Measurements from ENCODE around the gene THRAP3. TPM values are rescaled to one million over a fixed set of nuclear protein-coding genes. Genes with fewer than 3 reads are reported as not detected.

THRAP3 gene
- total and polyA plus RNA-seq, 2 experiments from 2014 or later, result 48.6 to 92.9 TPM

DNA sequence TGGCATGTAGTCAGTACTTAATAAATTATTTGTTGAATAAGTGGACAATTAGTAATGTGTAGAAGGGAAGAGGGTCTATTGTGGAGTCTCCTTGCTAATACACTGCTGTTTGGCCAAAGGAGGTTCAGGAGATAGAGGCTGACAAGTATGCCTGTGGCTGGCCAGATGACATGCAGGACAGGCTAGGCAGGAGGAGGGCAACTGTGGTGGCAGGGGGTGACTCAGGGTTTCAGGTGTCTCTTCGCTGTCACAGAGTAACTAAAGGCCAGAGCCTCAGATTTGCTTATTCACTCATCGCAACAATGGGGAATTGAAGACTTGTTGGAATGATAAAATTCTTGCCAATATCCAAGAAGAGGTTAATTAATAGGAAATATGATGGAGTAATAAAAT, 33.1 kb downstream of the THRAP3 start:
- Histone ChIP-seq H3K36me3 (peaks cover 4% of the 10 kb centered on the region), H3K4me3 (no peak overlapping the region), H3K27ac (peak overlapping the region; percentile 53), H3K9me3 (ENCODE audit: low read depth) (no peaks in the 10 kb centered on the region), H3K27me3 (no peaks in the 10 kb centered on the region), H3K4me1 (ENCODE audit: low read depth) (peaks cover 33% of the 10 kb centered on the region)
- TF ChIP-seq, protein P1, sequence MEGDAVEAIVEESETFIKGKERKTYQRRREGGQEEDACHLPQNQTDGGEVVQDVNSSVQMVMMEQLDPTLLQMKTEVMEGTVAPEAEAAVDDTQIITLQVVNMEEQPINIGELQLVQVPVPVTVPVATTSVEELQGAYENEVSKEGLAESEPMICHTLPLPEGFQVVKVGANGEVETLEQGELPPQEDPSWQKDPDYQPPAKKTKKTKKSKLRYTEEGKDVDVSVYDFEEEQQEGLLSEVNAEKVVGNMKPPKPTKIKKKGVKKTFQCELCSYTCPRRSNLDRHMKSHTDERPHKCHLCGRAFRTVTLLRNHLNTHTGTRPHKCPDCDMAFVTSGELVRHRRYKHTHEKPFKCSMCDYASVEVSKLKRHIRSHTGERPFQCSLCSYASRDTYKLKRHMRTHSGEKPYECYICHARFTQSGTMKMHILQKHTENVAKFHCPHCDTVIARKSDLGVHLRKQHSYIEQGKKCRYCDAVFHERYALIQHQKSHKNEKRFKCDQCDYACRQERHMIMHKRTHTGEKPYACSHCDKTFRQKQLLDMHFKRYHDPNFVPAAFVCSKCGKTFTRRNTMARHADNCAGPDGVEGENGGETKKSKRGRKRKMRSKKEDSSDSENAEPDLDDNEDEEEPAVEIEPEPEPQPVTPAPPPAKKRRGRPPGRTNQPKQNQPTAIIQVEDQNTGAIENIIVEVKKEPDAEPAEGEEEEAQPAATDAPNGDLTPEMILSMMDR (IDR thresholded peaks at IDR 0.05; ENCODE audit: low read depth, low read length), result no peak
- DNase-seq (ENCODE audit: low read depth in 1 of 2, low spot score in 1 of 2), result no peak

DNA sequence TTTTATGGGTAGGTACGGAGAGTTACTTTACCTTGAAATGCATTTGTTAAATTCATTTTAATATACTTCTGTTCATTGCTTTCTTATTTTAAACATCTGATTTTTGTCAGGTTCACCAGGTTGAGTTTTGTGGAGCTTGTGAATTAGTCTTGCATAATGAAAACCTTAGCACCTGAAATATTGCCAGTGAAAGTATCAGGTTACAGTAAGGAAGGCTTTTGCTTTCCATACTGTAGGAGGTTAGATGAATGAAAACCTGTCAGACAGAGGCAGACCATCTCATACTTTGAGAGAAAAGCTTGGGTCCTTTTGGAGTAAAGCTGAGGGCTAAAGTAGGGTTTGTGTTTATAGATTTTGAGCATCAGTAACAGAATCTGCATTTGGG, 34.7 kb downstream of the THRAP3 start:
- TF ChIP-seq, protein P1 (IDR thresholded peaks at IDR 0.05; ENCODE audit: low read depth, low read length), result no peak
- peak overlapping the region; percentile 73 for H3K27ac ChIP-seq
- no peaks in the 10 kb centered on the region for H3K27me3 ChIP-seq
- no peak for DNase-seq (ENCODE audit: low read depth in 1 of 2, low spot score in 1 of 2)
- H3K36me3 ChIP-seq, result peaks cover 4% of the 10 kb centered on the region
- no peaks in the 10 kb centered on the region for H3K9me3 ChIP-seq (ENCODE audit: low read depth)
- no peak overlapping the region for H3K4me3 ChIP-seq
- H3K4me1 ChIP-seq (ENCODE audit: low read depth), result peaks cover 30% of the 10 kb centered on the region

DNA sequence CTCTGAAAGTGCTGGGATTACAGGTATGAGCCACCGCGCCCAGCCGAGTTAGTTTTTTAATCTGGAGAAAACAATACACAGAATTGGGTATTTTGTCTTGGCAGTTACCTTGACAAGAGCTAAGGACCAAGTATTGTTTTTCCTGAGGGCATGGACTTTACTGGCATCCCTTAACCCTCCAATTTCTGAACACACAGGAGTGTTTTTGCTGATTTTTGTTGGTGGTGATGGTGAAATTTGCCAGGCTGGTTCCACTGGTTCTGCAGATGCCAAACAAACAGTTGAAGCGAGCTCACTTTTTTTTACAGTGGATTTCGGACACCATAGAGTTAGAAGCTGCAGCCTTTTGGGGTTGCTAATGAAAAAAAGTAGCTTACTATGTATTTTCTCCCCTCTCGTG, 44.7 kb downstream of the THRAP3 start:
- Histone ChIP-seq H3K27me3 (no peaks in the 10 kb centered on the region), H3K9me3 (ENCODE audit: low read depth) (no peaks in the 10 kb centered on the region), H3K4me1 (ENCODE audit: low read depth) (peaks cover 32% of the 10 kb centered on the region), H3K27ac (no peak overlapping the region), H3K4me3 (no peak overlapping the region), H3K36me3 (peaks cover 5% of the 10 kb centered on the region)
- TF ChIP-seq, protein P1 (IDR thresholded peaks at IDR 0.05; ENCODE audit: low read depth, low read length), result no peak
- no peak for DNase-seq (ENCODE audit: low read depth in 1 of 2, low spot score in 1 of 2)

DNA sequence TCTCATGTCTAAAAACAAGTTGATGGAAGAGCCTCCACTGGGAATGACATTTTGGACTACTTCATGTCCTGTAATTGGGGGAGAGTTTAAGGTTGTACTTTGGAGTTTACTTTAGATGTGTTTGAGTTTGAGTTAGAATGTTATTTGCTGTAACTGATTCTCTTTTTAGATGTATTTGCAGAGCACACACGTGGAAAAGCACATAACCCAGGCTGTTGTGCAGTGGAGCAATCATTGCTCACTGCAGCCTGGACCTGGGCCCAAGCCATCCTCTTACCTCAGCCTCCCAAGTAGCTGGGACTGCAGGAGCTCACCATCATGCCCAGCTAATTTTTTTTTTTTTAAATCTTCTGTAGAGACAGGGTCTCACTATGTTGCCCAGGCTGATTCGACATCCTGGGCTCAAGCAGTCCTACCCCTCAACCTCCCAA, 45.2 kb downstream of the THRAP3 start:
- TF ChIP-seq, protein P1 (IDR thresholded peaks at IDR 0.05; ENCODE audit: low read depth, low read length), result no peak
- Histone ChIP-seq H3K27ac (no peak overlapping the region), H3K4me3 (no peak overlapping the region), H3K36me3 (peaks cover 5% of the 10 kb centered on the region), H3K4me1 (ENCODE audit: low read depth) (peaks cover 27% of the 10 kb centered on the region), H3K9me3 (ENCODE audit: low read depth) (no peaks in the 10 kb centered on the region), H3K27me3 (no peaks in the 10 kb centered on the region)
- DNase-seq (ENCODE audit: low read depth in 1 of 2, low spot score in 1 of 2), result peak in 1 of 2 donors; percentile 37

DNA sequence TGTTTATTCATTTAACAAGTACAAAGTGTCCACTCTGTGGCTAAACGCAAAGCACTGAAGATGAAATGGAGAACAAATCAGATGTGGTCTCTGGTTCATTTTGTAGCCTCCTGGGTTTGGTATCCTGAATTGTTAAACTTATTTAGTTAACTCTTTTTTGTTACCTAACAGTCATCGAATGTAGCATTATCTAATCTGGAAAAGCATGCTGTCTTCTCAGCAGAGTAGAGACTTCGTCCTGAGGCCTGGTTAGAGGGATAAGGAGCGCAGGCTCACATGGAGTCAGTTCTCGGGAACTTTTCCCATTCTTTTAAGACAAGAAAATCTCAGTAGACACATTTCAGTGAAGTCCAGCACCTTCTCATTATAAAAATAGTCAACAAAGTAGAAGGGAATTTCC, 48.8 kb downstream of the THRAP3 start:
- TF ChIP-seq, protein P1 (IDR thresholded peaks at IDR 0.05; ENCODE audit: low read depth, low read length), result no peak
- peaks cover 5% of the 10 kb centered on the region for H3K36me3 ChIP-seq
- H3K27me3 ChIP-seq, result no peaks in the 10 kb centered on the region
- peaks cover 21% of the 10 kb centered on the region for H3K4me1 ChIP-seq (ENCODE audit: low read depth)
- H3K27ac ChIP-seq, result peak overlapping the region; percentile 88
- H3K9me3 ChIP-seq (ENCODE audit: low read depth), result no peaks in the 10 kb centered on the region
- no peak overlapping the region for H3K4me3 ChIP-seq
- DNase-seq (ENCODE audit: low read depth in 1 of 2, low spot score in 1 of 2), result peak in 1 of 2 donors; percentile 35

DNA sequence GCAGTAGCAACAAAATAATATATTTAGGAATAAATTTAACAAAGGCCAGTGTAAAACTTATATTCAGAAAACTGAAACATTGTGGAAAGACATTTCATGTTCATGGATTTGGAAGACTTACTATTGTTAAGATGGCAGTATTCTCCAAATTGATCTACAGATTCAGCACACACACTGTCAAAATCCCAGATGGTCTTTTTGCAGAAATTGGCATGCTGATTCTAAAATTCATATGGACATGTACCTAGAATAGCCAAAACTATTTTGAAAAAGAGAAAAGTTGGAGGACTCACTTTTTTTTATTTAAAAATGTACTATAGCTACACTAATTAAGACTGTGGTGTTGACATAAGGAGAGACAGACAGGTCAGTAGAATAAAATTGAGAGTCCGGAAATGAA, 50.0 kb downstream of the THRAP3 start:
- TF ChIP-seq, protein P1 (IDR thresholded peaks at IDR 0.05; ENCODE audit: low read depth, low read length), result no peak
- no peaks in the 10 kb centered on the region for H3K27me3 ChIP-seq
- DNase-seq (ENCODE audit: low read depth in 1 of 2, low spot score in 1 of 2), result no peak
- H3K4me1 ChIP-seq (ENCODE audit: low read depth), result peaks cover 31% of the 10 kb centered on the region
- H3K36me3 ChIP-seq, result no peaks in the 10 kb centered on the region
- H3K27ac ChIP-seq, result no peak overlapping the region
- no peak overlapping the region for H3K4me3 ChIP-seq
- no peaks in the 10 kb centered on the region for H3K9me3 ChIP-seq (ENCODE audit: low read depth)
